HepG2 (cell line): Measurements from ENCODE around the gene S100A4. TPM values are rescaled to one million over a fixed set of nuclear protein-coding genes. Genes with fewer than 3 reads are reported as not detected.

Experiments
- ATAD3A ChIP-seq: sonication (generic); formaldehyde crosslinking; IDR thresholded peaks from 2 replicates; pipeline ENCODE4 v1.4.0; 2020; ENCODE audit warnings: missing genetic modification reagents
- FLYWCH1 ChIP-seq: sonication (generic); formaldehyde crosslinking; IDR thresholded peaks from 2 replicates; pipeline ENCODE4 v1.8.1; 2023; ENCODE audit warnings: mild to moderate bottlenecking, missing genetic modification reagents
- HHEX ChIP-seq: IDR thresholded peaks from 2 replicates; pipeline ENCODE4 v1.6.1; 2016; ENCODE audit warnings: control low read depth
- KDM3A ChIP-seq: IDR thresholded peaks from 2 replicates; pipeline ENCODE4 v1.6.1; 2018; ENCODE audit warnings: low read depth, missing compliant biosample characterization
- KLF6 ChIP-seq: IDR thresholded peaks from 2 replicates; pipeline ENCODE4 v1.8.0; 2016; ENCODE audit warnings: missing biosample characterization, missing genetic modification reagents
- MAFG ChIP-seq: sonication (generic); formaldehyde crosslinking; IDR thresholded peaks from 2 replicates; pipeline ENCODE4 v1.5.1; 2020; ENCODE audit warnings: mild to moderate bottlenecking, missing genetic modification reagents
- NCOA1 ChIP-seq: sonication (generic); formaldehyde crosslinking; IDR thresholded peaks from 2 replicates; pipeline ENCODE4 v1.9.0; 2021; ENCODE audit warnings: missing genetic modification reagents
- NFIB ChIP-seq: sonication (generic); formaldehyde crosslinking; IDR thresholded peaks from 2 replicates; pipeline ENCODE4 v1.9.0; 2021; ENCODE audit warnings: missing genetic modification reagents, mild to moderate bottlenecking, borderline replicate concordance
- NFKB2 ChIP-seq: sonication (generic); formaldehyde crosslinking; IDR thresholded peaks from 2 replicates; pipeline ENCODE4 v1.4.0; 2020; ENCODE audit warnings: missing genetic modification reagents, borderline replicate concordance
- NPAS2 ChIP-seq: sonication (generic); formaldehyde crosslinking; IDR thresholded peaks from 2 replicates; pipeline ENCODE4 v1.8.0; 2022; ENCODE audit warnings: mild to moderate bottlenecking, missing genetic modification reagents, borderline replicate concordance
- PITX1 ChIP-seq: sonication (generic); formaldehyde crosslinking; IDR thresholded peaks from 2 replicates; pipeline ENCODE4 v1.5.1; 2020; ENCODE audit warnings: mild to moderate bottlenecking, missing genetic modification reagents
- POLR2A ChIP-seq, 2 experiments: IDR thresholded peaks; 2 replicates each; pipeline ENCODE4 v1.6.1; 2011; ENCODE audit warnings: low read depth in 2 of 2, low read length in 2 of 2, mild to moderate bottlenecking in 1 of 2, moderate library complexity in 1 of 2; ENCODE audit not compliant: insufficient read depth in 1 of 2
- PREB ChIP-seq: sonication (generic); formaldehyde crosslinking; IDR thresholded peaks from 2 replicates; pipeline ENCODE4 v1.4.0; 2020; ENCODE audit warnings: missing genetic modification reagents
- RAD21 ChIP-seq: fragments of 450-650 bp; formaldehyde crosslinking; IDR thresholded peaks from 2 replicates; pipeline ENCODE4 v1.5.0; 2020; ENCODE audit warnings: mild to moderate bottlenecking
- STAG1 ChIP-seq: sonication (generic); formaldehyde crosslinking; IDR thresholded peaks from 2 replicates; pipeline ENCODE4 v1.4.0; 2020; ENCODE audit warnings: missing genetic modification reagents
- ZBTB7B ChIP-seq: sonication (generic); formaldehyde crosslinking; IDR thresholded peaks from 2 replicates; pipeline ENCODE4 v1.4.0; 2020; ENCODE audit warnings: missing genetic modification reagents
- ZNF264 ChIP-seq: sonication (generic); formaldehyde crosslinking; IDR thresholded peaks from 2 replicates; pipeline ENCODE4 v1.4.0; 2020; ENCODE audit warnings: missing genetic modification reagents
- ZNF282 ChIP-seq: fragments of 450-650 bp; IDR thresholded peaks from 2 replicates; pipeline ENCODE4 v1.6.1; 2018; ENCODE audit not compliant: partially characterized antibody
- ZNF674 ChIP-seq: sonication (generic); formaldehyde crosslinking; IDR thresholded peaks from 2 replicates; pipeline ENCODE4 v1.5.0; 2020; ENCODE audit warnings: low read depth, mild to moderate bottlenecking, missing genetic modification reagents
- ZNF761 ChIP-seq: sonication (generic); formaldehyde crosslinking; conservative IDR thresholded peaks from 2 replicates; pipeline ENCODE4 v1.4.0; 2020; ENCODE audit warnings: mild to moderate bottlenecking, missing genetic modification reagents
- ZNF776 ChIP-seq: sonication (generic); formaldehyde crosslinking; IDR thresholded peaks from 2 replicates; pipeline ENCODE4 v1.4.0; 2020; ENCODE audit warnings: mild to moderate bottlenecking, missing genetic modification reagents
- ZNF792 ChIP-seq: IDR thresholded peaks from 2 replicates; pipeline ENCODE4 v1.6.1; 2016
- ZSCAN29 ChIP-seq: sonication (generic); formaldehyde crosslinking; conservative IDR thresholded peaks from 2 replicates; pipeline ENCODE4 v1.4.0; 2020; ENCODE audit warnings: mild to moderate bottlenecking, missing genetic modification reagents
- polyA plus RNA-seq, 8 experiments: library from polyadenylated mRNA; depleted of rRNA in 3 of 8; stranded (reverse) in 7 of 8; unstranded in 1 of 8; fragments of >200 nt; fragmentation: Illumina TruSeq in 4 of 8; extraction: Trizol in 4 of 8; gene quantifications; 2 replicates each; pipeline versions ENCODE4 v1.2.1 to v1.2.3, GENCODE V29; 2011 to 2016; ENCODE audit warnings: low read depth in 4 of 8, missing spikeins in 1 of 8, mixed read lengths in 1 of 8; ENCODE audit not compliant: insufficient read depth in 1 of 8
- total RNA-seq, 5 experiments: library from RNA; depleted of rRNA; stranded (reverse); fragments of >200 nt; fragmentation: Illumina TruSeq; extraction: Trizol; gene quantifications; 2 replicates each; pipeline ENCODE4 v1.2.3, GENCODE V29; 2016; ENCODE audit warnings: low read depth in 1 of 5
- TF ChIP-seq, protein P1 (sequence below): sonication (generic); formaldehyde crosslinking; IDR thresholded peaks from 2 replicates; pipeline ENCODE4 v1.5.0; 2020; ENCODE audit warnings: mild to moderate bottlenecking, missing genetic modification reagents, borderline replicate concordance
- TF ChIP-seq, protein P2 (sequence below): sonication (generic); formaldehyde crosslinking; IDR thresholded peaks from 2 replicates; pipeline ENCODE4 v1.4.0; 2020; ENCODE audit warnings: mild to moderate bottlenecking, missing genetic modification reagents, borderline replicate concordance
- TF ChIP-seq, protein P3 (sequence below): sonication (generic); formaldehyde crosslinking; conservative IDR thresholded peaks from 2 replicates; pipeline ENCODE4 v1.8.0; 2022; ENCODE audit warnings: missing genetic modification reagents

The S100A4 gene
- total and polyA plus RNA-seq, 2 of the 13 experiments (the other 11 are each of a cell fraction or from before 2014, with no cell fraction given) = 12.9 to 20.2 TPM

GRCh38 chr1:153532769-153533599 lies 12.6 kb downstream of the S100A4 start (continued):
- TF ChIP-seq, protein P1, sequence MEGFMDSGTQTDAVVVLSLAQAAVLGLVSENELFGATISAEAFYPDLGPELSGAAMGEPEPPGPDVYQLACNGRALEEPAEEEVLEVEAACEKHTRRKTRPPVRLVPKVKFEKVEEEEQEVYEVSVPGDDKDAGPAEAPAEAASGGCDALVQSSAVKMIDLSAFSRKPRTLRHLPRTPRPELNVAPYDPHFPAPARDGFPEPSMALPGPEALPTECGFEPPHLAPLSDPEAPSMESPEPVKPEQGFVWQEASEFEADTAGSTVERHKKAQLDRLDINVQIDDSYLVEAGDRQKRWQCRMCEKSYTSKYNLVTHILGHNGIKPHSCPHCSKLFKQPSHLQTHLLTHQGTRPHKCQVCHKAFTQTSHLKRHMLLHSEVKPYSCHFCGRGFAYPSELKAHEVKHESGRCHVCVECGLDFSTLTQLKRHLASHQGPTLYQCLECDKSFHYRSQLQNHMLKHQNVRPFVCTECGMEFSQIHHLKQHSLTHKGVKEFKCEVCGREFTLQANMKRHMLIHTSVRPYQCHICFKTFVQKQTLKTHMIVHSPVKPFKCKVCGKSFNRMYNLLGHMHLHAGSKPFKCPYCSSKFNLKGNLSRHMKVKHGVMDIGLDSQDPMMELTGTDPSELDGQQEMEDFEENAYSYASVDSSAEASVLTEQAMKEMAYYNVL (CRISPR knock-in tag) = no peak
- no peak for TF ChIP-seq NCOA1 (CRISPR knock-in tag)
- TF ChIP-seq MAFG (CRISPR knock-in tag) = no peak
- TF ChIP-seq ZNF792 (CRISPR knock-in tag) = 0 out of 2 replicates have a peak, but pooled peaks have one; percentile 32
- TF ChIP-seq STAG1 (CRISPR knock-in tag) = peak; percentile 64
- TF ChIP-seq ZBTB7B (CRISPR knock-in tag) = peak; percentile 70; the same call in 1 of the 2 replicates
- TF ChIP-seq, protein P2, sequence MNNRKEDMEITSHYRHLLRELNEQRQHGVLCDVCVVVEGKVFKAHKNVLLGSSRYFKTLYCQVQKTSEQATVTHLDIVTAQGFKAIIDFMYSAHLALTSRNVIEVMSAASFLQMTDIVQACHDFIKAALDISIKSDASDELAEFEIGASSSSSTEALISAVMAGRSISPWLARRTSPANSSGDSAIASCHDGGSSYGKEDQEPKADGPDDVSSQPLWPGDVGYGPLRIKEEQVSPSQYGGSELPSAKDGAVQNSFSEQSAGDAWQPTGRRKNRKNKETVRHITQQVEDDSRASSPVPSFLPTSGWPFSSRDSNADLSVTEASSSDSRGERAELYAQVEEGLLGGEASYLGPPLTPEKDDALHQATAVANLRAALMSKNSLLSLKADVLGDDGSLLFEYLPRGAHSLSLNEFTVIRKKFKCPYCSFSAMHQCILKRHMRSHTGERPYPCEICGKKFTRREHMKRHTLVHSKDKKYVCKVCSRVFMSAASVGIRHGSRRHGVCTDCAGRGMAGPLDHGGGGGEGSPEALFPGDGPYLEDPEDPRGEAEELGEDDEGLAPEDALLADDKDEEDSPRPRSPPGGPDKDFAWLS (CRISPR knock-in tag) = no peak
- no peak for TF ChIP-seq ZSCAN29 (CRISPR knock-in tag)
- no peak for TF ChIP-seq ZNF282
- no peak for TF ChIP-seq ZNF761 (CRISPR knock-in tag)
- no peak for TF ChIP-seq POLR2A (IDR thresholded peaks at IDR 0.05; ENCODE audit: insufficient read depth in 1 of 2, low read depth in 2 of 2, low read length in 2 of 2)
- TF ChIP-seq ZNF264 (CRISPR knock-in tag) = 0 out of 2 replicates have a peak, but pooled peaks have one; percentile 53
- peak; percentile 66; the same call in 1 of the 2 replicates for TF ChIP-seq NFKB2 (CRISPR knock-in tag)
- TF ChIP-seq ZNF674 (CRISPR knock-in tag) = no peak
- no peak for TF ChIP-seq FLYWCH1 (CRISPR knock-in tag)
- no peak for TF ChIP-seq HHEX (CRISPR knock-in tag)
- TF ChIP-seq NPAS2 (CRISPR knock-in tag) = no peak
- TF ChIP-seq, protein P3, sequence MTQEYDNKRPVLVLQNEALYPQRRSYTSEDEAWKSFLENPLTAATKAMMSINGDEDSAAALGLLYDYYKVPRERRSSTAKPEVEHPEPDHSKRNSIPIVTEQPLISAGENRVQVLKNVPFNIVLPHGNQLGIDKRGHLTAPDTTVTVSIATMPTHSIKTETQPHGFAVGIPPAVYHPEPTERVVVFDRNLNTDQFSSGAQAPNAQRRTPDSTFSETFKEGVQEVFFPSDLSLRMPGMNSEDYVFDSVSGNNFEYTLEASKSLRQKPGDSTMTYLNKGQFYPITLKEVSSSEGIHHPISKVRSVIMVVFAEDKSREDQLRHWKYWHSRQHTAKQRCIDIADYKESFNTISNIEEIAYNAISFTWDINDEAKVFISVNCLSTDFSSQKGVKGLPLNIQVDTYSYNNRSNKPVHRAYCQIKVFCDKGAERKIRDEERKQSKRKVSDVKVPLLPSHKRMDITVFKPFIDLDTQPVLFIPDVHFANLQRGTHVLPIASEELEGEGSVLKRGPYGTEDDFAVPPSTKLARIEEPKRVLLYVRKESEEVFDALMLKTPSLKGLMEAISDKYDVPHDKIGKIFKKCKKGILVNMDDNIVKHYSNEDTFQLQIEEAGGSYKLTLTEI (CRISPR knock-in tag) = no peak
- TF ChIP-seq ZNF776 (CRISPR knock-in tag) = no peak
- TF ChIP-seq RAD21 = peak; percentile 82
- TF ChIP-seq PREB = no peak
- no peak for TF ChIP-seq ATAD3A
- TF ChIP-seq KLF6 (CRISPR knock-in tag) = no peak
- TF ChIP-seq PITX1 (CRISPR knock-in tag) = 0 out of 2 replicates have a peak, but pooled peaks have one; percentile 24
- 0 out of 2 replicates have a peak, but pooled peaks have one; percentile 23 for TF ChIP-seq KDM3A
- TF ChIP-seq NFIB (CRISPR knock-in tag) = no peak
